Mesothelial cell of epicardium (in vitro differentiated cells): ENCODE measurements around the gene MYO5A. TPM values are rescaled to one million over a fixed set of nuclear protein-coding genes. Genes with fewer than 3 reads are reported as not detected.
"Not testable (repeated sequence)": the region's sequence is repeated elsewhere in the genome, so short reads cannot be mapped to it uniquely, and the experiment has no call there.

Experiments
- DNase-seq, 2 experiments: peaks; one replicate each; pipeline ENCODE4 v3.0.0; 2021; ENCODE audit warnings: low spot score in 2 of 2; ENCODE audit not compliant: unreplicated experiment in 2 of 2
- H3K27ac Mint-ChIP-seq: 2 replicates; pipeline ENCODE4 v1.8.0; 2021; ENCODE audit warnings: mixed read lengths
- H3K27me3 Mint-ChIP-seq: 2 replicates; pipeline ENCODE4 v1.8.0; 2021; ENCODE audit warnings: low read depth, mixed read lengths
- H3K36me3 Mint-ChIP-seq: 2 replicates; pipeline ENCODE4 v1.8.0; 2021; ENCODE audit warnings: mixed read lengths
- H3K4me1 Mint-ChIP-seq: 2 replicates; pipeline ENCODE4 v1.8.0; 2021; ENCODE audit warnings: mixed read lengths
- H3K4me3 Mint-ChIP-seq: 2 replicates; pipeline ENCODE4 v1.8.0; 2021; ENCODE audit warnings: mild to moderate bottlenecking, moderate library complexity, mixed read lengths
- H3K9me3 Mint-ChIP-seq: 2 replicates; pipeline ENCODE4 v1.8.0; 2021; ENCODE audit warnings: mixed read lengths
- total RNA-seq: library from RNA; stranded (reverse); gene quantifications from 3 replicates; pipeline ENCODE4 v1.2.1, GENCODE V29; 2021
- TF ChIP-seq, protein P1 (sequence below): fragments of 200-600 bp; sonication (generic); IDR thresholded peaks from one replicate; pipeline ENCODE4 v1.5.0; 2021; ENCODE audit warnings: antibody characterized with exemption; ENCODE audit not compliant: unreplicated experiment

The MYO5A gene
- total RNA-seq, 1 donor from 2014 or later, result 14.4 TPM

- Mint-ChIP-seq H3K27me3 (no peaks in the 10 kb centered on the region), H3K4me1 (peaks cover 3% of the 10 kb centered on the region), H3K27ac (no peak overlapping the region), H3K4me3 (no peak overlapping the region), H3K36me3 (no peaks in the 10 kb centered on the region), H3K9me3 (no peaks in the 10 kb centered on the region)
- TF ChIP-seq, protein P1, sequence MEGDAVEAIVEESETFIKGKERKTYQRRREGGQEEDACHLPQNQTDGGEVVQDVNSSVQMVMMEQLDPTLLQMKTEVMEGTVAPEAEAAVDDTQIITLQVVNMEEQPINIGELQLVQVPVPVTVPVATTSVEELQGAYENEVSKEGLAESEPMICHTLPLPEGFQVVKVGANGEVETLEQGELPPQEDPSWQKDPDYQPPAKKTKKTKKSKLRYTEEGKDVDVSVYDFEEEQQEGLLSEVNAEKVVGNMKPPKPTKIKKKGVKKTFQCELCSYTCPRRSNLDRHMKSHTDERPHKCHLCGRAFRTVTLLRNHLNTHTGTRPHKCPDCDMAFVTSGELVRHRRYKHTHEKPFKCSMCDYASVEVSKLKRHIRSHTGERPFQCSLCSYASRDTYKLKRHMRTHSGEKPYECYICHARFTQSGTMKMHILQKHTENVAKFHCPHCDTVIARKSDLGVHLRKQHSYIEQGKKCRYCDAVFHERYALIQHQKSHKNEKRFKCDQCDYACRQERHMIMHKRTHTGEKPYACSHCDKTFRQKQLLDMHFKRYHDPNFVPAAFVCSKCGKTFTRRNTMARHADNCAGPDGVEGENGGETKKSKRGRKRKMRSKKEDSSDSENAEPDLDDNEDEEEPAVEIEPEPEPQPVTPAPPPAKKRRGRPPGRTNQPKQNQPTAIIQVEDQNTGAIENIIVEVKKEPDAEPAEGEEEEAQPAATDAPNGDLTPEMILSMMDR, result no peak
- no peak for DNase-seq
These were observed 89.2 kb downstream of the MYO5A start for GRCh38 chr15:52439470-52439869.

DNA sequence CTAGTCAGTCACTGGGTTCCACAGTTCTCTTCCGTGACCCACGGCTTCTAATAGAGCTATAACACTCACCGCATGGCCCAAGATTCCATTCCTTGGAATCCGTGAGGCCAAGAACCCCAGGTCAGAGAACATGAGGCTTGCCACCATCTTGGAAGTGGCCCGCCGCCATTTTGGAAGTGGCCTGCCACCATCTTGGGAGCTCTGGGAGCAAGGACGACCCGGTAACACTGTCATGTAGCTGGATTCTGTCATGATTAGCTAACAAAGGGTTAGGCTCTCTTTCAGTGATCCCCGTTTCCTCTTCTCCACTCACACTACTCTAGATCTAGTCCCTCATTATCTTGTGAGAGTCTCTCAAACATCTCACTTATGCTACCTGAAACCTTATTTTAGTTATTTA is 89.6 kb downstream of the MYO5A start:
- not testable (repeated sequence) for H3K4me1 Mint-ChIP-seq, H3K4me3 Mint-ChIP-seq, H3K27ac Mint-ChIP-seq, H3K9me3 Mint-ChIP-seq, H3K27me3 Mint-ChIP-seq, DNase-seq, H3K36me3 Mint-ChIP-seq

DNA sequence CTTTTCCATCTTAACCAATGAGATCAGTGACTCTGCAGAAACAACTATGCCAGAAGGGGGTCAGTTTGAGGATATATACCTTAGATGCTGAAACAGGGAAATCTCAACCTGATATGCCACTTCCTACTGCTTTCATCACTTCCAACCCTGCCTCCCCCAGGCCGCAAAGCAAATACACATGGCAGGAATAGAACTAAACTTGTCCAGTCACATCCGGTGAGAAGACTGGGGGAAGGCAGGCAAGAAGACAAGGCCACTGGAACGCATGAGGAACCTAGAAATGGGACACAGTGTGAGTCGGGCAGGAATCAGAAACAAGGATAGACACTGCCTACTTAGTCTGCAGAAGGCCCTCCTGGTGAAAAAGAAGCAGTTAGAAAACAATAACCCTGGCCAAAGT is 90.6 kb downstream of the MYO5A start:
- Mint-ChIP-seq H3K4me3 (no peak overlapping the region), H3K36me3 (no peaks in the 10 kb centered on the region), H3K27me3 (no peaks in the 10 kb centered on the region), H3K27ac (no peak overlapping the region), H3K4me1 (peaks cover 3% of the 10 kb centered on the region), H3K9me3 (no peaks in the 10 kb centered on the region)
- TF ChIP-seq, protein P1, result no peak
- no peak for DNase-seq

GRCh38 chr15:52437646-52438045 is 91.0 kb downstream of the MYO5A start:
- Mint-ChIP-seq H3K4me1 (peaks cover 3% of the 10 kb centered on the region), H3K36me3 (no peaks in the 10 kb centered on the region), H3K27me3 (no peaks in the 10 kb centered on the region), H3K9me3 (no peaks in the 10 kb centered on the region), H3K27ac (no peak overlapping the region), H3K4me3 (no peak overlapping the region)
- DNase-seq, result no peak
- TF ChIP-seq, protein P1, result no peak

DNA sequence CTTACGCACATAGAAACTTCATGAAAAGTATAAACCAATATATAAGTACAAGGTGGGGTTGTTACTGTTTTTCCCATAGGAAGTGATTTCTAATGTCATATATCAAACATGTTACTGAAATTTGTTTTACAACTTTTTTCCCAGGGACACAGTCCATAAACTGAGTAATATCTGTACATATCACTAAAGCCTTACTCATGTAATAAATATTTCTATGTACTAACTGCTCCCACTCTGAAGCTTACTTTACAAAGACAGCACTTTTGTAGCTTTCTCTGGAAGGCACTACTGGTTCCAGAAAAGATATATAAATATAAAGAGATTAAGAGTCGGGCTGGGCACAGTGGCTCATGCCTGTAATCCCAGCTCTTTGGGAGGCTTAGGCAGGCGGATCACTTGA is 91.7 kb downstream of the MYO5A start:
- Mint-ChIP-seq H3K36me3 (no peaks in the 10 kb centered on the region), H3K9me3 (no peaks in the 10 kb centered on the region), H3K27me3 (no peaks in the 10 kb centered on the region), H3K27ac (no peak overlapping the region), H3K4me3 (no peak overlapping the region), H3K4me1 (peaks cover 3% of the 10 kb centered on the region)
- TF ChIP-seq, protein P1, result no peak
- DNase-seq, result no peak

- DNase-seq, result no peak
- H3K27me3 Mint-ChIP-seq, result no peaks in the 10 kb centered on the region
- no peak overlapping the region for H3K27ac Mint-ChIP-seq
- H3K4me3 Mint-ChIP-seq, result no peak overlapping the region
- TF ChIP-seq, protein P1, result no peak
- H3K9me3 Mint-ChIP-seq, result no peaks in the 10 kb centered on the region
- peaks cover 3% of the 10 kb centered on the region for H3K4me1 Mint-ChIP-seq
- H3K36me3 Mint-ChIP-seq, result no peaks in the 10 kb centered on the region
These were observed 93.8 kb downstream of the MYO5A start for GRCh38 chr15:52434885-52435284.
